WERI-Rb-1 (cell line): ENCODE data around the gene FGF14.

Experiments
- DNase-seq: peaks from one replicate; pipeline ENCODE4 v3.0.0-alpha.2; 2020
- H3K27ac ChIP-seq: fragments of 250-450 bp; sonication (Bioruptor Pico); 2 replicates; pipeline ENCODE4 v1.5.1; 2020; ENCODE audit warnings: mild to moderate bottlenecking, moderate library complexity
- H3K27me3 ChIP-seq: fragments of 250-450 bp; sonication (Bioruptor Pico); 2 replicates; pipeline ENCODE4 v1.5.1; 2021; ENCODE audit warnings: mild to moderate bottlenecking, low read depth, moderate library complexity; ENCODE audit not compliant: insufficient read depth, severe bottlenecking
- H3K36me3 ChIP-seq: fragments of 250-450 bp; sonication (Bioruptor Pico); 2 replicates; pipeline ENCODE4 v1.5.1; 2020; ENCODE audit warnings: mild to moderate bottlenecking, moderate library complexity
- H3K4me3 ChIP-seq: 2 replicates; pipeline ENCODE4 v1.5.1; 2011; ENCODE audit warnings: low read depth, mild to moderate bottlenecking, control low read depth, low read length
- H3K9me3 ChIP-seq: fragments of 250-450 bp; sonication (Bioruptor Pico); 2 replicates; pipeline ENCODE4 v1.5.1; 2021; ENCODE audit warnings: mild to moderate bottlenecking, moderate library complexity; ENCODE audit not compliant: severe bottlenecking
- CTCF ChIP-seq: IDR thresholded peaks from 2 replicates; pipeline ENCODE4 v1.5.1; 2011; ENCODE audit warnings: low read depth, mild to moderate bottlenecking, control low read depth, inconsistent platforms, low read length

Gene FGF14

DNA sequence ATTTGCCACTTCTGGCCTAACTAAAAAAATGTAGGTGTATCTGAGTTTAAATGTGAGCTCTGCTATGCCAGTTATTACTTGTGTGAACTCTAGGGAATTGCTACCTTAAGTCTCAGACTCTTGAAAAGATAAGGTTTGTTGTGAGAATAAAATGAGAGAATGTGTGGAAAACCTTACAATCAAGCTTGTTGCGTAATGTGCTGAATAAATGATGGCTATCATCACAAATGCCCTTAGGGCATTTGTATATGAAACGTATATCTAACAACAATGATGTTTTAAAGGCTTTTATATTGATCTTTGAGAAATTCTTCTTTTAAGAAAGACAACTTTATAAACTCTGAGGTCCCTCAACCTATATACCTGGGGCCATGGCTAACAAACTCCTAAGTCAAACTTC, 564.6 kb downstream of the FGF14 start:
- no peak for TF ChIP-seq CTCF
- Histone ChIP-seq H3K27ac (no peak overlapping the region), H3K27me3 (no peaks in the 10 kb centered on the region), H3K36me3 (no peaks in the 10 kb centered on the region), H3K4me3 (no peak overlapping the region), H3K9me3 (peaks cover under 1% of the 10 kb centered on the region)
- DNase-seq, result no peak

DNA sequence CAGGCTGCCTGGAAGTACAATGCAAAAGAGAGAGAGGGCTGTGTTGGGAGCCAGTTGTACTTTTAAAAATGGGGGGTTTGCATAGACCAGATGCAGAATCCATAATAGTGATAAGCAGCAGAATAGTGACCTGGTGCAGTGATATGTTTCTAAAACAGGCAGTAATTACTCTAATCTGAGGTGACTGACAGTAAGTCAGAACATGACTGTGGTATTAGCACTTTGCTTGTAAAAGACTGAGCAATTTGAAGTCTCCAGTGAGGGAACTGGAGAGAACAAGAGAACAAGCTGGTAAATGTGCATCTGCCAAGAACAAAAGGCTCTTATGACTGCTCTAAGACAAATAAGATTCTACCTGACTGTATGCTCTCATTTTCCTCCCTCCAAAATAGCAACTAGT, 565.9 kb downstream of the FGF14 start:
- Histone ChIP-seq H3K4me3 (no peak overlapping the region), H3K36me3 (no peaks in the 10 kb centered on the region), H3K27me3 (no peaks in the 10 kb centered on the region), H3K9me3 (peaks cover 5% of the 10 kb centered on the region), H3K27ac (no peak overlapping the region)
- DNase-seq, result no peak
- no peak for TF ChIP-seq CTCF

DNA sequence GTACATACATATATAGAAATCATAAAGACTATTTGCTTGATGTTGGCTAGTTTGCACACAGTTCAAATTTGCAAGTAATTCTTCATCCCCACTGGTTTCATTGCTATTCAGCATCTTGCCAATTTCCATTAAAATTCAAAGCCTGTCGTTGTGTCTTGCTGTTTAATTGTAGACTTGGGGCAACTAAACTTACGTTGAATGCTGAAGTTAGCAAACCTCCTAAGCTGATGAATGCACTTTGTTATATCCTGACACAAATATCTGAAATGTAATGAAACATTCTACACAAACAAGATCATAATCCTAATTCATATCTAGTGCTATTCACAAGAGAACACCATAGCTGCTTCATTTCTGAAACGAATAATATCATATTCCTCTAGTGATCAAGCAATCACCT, 568.2 kb downstream of the FGF14 start:
- DNase-seq, result no peak
- Histone ChIP-seq H3K27ac (no peak overlapping the region), H3K27me3 (no peaks in the 10 kb centered on the region), H3K36me3 (no peaks in the 10 kb centered on the region), H3K9me3 (peaks cover 10% of the 10 kb centered on the region), H3K4me3 (no peak overlapping the region)
- TF ChIP-seq CTCF, result no peak

GRCh38 chr13:101830035-101830434, 571.8 kb downstream of the FGF14 start:
- Histone ChIP-seq H3K4me3 (no peak overlapping the region), H3K27ac (no peak overlapping the region), H3K9me3 (peaks cover 10% of the 10 kb centered on the region), H3K36me3 (no peaks in the 10 kb centered on the region), H3K27me3 (no peaks in the 10 kb centered on the region)
- no peak for TF ChIP-seq CTCF
- no peak for DNase-seq

DNA sequence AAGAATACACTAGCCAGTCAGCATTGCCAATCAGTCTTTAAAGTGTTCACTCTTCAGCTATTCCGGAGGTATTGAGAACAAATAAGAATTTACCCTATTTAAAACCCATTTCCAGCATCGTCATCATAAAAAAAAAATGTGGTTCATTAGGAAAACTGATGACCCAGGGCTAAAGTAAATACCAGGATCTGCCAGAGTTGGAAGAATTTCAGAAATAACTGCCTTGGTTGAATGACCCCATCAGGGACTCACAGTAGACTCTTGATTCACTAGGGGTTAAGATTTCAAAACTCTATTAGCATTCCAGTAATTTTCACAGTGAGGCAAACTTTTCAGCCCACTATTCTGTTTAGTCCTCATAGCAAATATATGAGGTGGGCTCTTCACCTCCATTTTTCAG, 572.4 kb downstream of the FGF14 start:
- Histone ChIP-seq H3K36me3 (no peaks in the 10 kb centered on the region), H3K27me3 (no peaks in the 10 kb centered on the region), H3K9me3 (peaks cover 10% of the 10 kb centered on the region), H3K27ac (no peak overlapping the region), H3K4me3 (no peak overlapping the region)
- no peak for DNase-seq
- TF ChIP-seq CTCF, result no peak

DNA sequence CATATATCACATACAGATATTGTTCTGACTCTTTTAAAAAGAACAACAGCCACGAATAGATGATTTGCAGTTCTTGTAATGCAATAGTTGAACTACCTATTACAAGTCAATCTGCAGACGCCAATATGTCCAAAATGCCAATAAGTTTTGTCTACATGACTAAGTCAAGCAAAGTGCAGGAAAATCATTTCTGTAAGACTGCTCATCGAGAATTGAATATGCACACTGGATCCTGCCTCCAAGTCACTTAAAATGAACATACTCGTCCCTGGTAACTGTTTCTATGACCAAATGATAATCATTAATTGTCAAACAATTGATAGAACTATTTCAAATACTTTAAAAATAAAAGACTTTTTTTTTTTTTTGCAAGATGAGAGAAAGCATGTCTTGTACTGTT, 573.7 kb downstream of the FGF14 start:
- Histone ChIP-seq H3K27me3 (no peaks in the 10 kb centered on the region), H3K36me3 (no peaks in the 10 kb centered on the region), H3K9me3 (peaks cover 10% of the 10 kb centered on the region), H3K4me3 (no peak overlapping the region), H3K27ac (no peak overlapping the region)
- DNase-seq, result no peak
- no peak for TF ChIP-seq CTCF
